Stimulated activated CD4-positive, alpha-beta T cell treated with anti-CD3 and anti-CD28 coated beads, Interleukin-15, amount 100 ng/mL, for 48 hours (primary cell): ENCODE measurements around the gene PBRM1.

Source experiments
- DNase-seq, 2 donors: peaks; one replicate each; pipeline ENCODE4 v3.0.0-alpha.2; 2020; ENCODE audit warnings: low read depth in 2 of 2

PBRM1 gene

GRCh38 chr3:52574056-52574965 lies 111.4 kb downstream of the PBRM1 start:
- no peak for DNase-seq

- DNase-seq = no peak
These were observed 113.5 kb downstream of the PBRM1 start for GRCh38 chr3:52572221-52572620.

DNA sequence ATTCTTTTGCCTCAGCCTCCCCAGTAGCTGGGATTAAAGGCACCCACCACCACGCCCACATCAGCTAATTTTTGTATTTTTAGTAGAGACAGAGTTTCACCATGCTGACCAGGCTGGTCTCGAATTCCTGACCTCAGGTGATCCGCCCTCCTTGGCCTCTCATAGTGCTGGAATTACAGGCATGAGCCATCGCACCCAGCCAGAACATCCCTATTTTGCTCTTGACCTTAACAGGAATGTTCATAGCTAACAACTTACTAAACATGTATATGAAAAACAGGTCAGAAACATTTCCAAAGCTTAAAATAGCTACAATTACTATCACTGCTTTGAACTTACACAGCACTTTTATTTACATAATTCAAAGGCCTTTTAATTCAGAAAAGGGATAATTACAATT lies 115.6 kb downstream of the PBRM1 start:
- DNase-seq = no peak

GRCh38 chr3:52568069-52568468 lies 117.6 kb downstream of the PBRM1 start:
- DNase-seq = no peak

DNA sequence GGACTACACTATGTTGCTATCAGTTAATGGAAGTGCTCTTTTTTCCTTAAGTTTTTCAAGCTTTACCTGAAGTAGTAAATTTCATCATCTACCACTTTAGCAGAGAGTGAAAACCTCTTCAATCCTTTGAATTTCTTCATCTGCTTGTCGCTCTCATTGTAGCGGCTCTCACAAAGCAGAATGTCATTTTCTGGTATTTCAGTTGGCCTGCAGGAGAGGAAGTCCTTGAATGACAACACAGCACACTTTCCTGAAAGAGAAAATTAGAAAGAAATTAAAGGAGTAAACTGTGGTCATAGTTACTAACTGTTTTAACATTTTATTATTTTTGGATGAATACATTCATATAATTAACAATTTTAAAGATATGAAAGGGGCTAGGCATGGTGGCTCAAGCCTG lies 121.7 kb downstream of the PBRM1 start:
- DNase-seq = no peak

- DNase-seq = no peak
These were observed 124.5 kb downstream of the PBRM1 start for GRCh38 chr3:52561028-52561747.

GRCh38 chr3:52558436-52558835 lies 127.3 kb downstream of the PBRM1 start:
- DNase-seq = no peak

GRCh38 chr3:52557011-52557960 lies 128.4 kb downstream of the PBRM1 start:
- no peak for DNase-seq

GRCh38 chr3:52555056-52555455 lies 130.7 kb downstream of the PBRM1 start:
- DNase-seq = no peak

DNA sequence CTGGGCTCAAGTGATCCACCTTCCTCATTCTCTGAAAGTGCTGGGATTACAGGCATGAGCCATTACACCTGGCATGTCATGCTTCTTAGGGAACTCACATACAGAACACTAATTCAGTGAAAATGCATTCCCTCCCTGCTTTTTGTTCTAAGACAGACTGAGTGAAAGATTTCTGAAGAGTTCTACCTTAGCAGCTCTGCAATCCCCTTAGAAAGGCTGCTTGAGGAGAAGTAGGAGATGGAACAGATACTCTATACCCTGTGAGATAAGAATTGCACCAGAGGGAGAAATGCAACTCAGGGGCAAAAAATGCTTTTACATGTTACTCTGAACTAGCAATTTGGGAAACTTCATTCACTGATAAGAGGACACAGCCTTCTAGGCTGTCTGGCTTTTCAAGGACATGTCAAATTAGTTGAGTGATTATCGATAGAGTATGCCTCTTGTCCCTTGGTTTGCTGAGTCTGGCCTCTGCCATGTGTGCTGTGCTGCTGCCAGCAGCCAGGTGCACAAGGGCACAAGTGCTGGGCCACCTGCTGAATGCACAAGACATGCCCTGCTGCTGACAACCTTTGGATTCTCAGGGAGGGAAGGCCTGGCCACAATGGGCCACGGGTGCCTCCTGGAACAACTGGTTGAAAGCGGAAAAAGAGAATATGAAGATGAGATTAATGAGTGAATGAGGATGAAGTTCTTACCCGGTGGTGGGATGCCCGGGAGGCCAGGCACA lies 131.5 kb downstream of the PBRM1 start:
- no peak for DNase-seq

GRCh38 chr3:52552089-52552488 lies 133.6 kb downstream of the PBRM1 start:
- no peak for DNase-seq

GRCh38 chr3:52551118-52551517 lies 134.6 kb downstream of the PBRM1 start:
- DNase-seq = no peak

GRCh38 chr3:52547143-52547542 lies 138.6 kb downstream of the PBRM1 start:
- no peak for DNase-seq

DNA sequence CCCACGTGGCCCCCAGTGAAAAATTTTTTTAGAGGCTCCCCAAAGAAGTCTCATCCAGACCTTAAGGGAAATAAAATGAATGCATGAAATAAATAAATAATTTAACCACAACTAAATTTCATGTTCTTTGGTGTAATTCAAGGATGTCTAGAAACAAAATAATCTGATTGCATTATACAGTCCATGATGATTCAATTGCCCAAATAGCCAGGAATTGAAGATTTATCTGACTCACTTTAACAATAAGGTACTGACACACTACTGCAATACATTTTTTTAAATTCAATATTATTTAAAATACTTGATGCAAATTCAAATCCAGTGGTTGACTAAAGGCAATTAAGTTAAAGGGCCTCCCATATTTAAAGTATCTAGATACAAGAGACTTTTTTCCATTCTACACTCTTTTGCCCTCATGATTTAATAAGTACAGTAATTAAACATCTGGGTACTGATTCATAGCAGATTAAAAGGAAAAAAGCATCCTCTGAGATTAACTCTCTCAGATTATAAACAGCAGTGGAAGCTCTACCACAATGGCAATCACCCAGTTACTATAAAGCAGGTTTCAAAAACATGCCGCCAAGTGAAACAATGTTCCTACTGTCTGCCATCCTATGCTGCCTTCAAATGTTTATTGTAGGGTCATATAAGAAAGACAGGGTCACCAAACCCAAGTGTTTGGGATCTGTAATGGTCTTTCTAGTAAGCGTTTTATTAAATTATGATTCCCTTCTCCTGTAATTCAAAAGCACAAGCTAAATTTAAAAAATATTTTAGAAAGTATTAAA lies 139.4 kb downstream of the PBRM1 start:
- no peak for DNase-seq

GRCh38 chr3:52544937-52545336 lies 140.8 kb downstream of the PBRM1 start:
- DNase-seq = no peak

GRCh38 chr3:52541050-52541449 lies 144.7 kb downstream of the PBRM1 start:
- DNase-seq = no peak

GRCh38 chr3:52539010-52539653 lies 146.6 kb downstream of the PBRM1 start:
- DNase-seq = no peak

DNA sequence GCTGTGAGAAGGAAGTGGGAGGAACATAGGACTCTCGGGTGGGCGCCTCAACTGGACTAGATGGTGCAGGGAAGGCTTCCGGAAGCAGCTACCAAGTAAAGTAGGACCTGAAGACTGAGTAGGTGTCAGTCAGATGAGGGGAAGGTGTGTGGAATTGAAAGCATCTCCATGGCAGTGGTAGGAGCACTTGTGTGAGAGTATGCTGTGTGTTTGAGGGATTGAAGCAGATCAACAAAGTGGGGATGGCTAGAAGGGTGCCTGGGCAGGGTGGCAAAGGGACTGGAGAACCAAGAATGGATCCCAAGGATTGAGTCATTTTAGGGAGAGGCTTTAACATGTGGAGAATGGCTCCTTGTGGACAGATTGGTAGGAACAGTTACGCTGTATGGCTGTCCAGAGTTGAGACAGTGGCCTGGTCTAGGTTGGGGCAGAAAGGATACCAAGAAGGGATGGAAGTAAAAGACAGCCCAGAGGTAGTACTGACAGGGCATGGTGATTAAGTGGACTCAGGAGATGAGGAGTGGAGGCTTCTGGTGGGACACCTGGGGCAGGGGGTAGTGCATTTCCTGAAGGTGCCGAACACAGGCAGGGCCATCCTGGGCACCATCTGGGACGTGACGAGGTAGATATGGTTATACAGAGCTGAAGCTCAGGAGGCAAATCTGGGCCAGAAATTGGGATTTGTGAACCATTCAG lies 147.8 kb downstream of the PBRM1 start:
- no peak for DNase-seq

GRCh38 chr3:52537165-52537620 lies 148.5 kb downstream of the PBRM1 start:
- no peak for DNase-seq
